ENCODE results near the gene CBARP. TPM values are rescaled to one million over a fixed set of nuclear protein-coding genes. Genes with fewer than 3 reads are reported as not detected.

The CBARP gene
- total and polyA plus RNA-seq, 2 of the 13 experiments (the other 11 are each of a cell fraction or from before 2014, with no cell fraction given): 1.2 to 1.4 TPM

- TF ChIP-seq ZNF274 (CRISPR knock-in tag; IDR thresholded peaks at IDR 0.05): no peak
Measured at GRCh38 chr19:1199531-1199930, 38.3 kb downstream of the CBARP start (continued).

GRCh38 chr19:1189419-1189818 lies 48.4 kb downstream of the CBARP start:
- Histone ChIP-seq H3K4me3 (replicated peaks in 1 of 3; ENCODE audit: insufficient read depth in 1 of 3, low read depth in 2 of 3, low read length in 3 of 3) (0 out of 6 replicates have a peak overlapping the region, but pooled peaks of 1 of the 3 experiments have one; percentile 4), H2AFZ (ENCODE audit: low read length) (no peak overlapping the region), H3K27me3 (ENCODE audit: control insufficient read depth in 1 of 2, insufficient read depth in 2 of 2, low read length in 2 of 2) (no peaks in the 10 kb centered on the region), H4K20me1 (ENCODE audit: insufficient read depth, low read length) (no peaks in the 10 kb centered on the region), H3K9me3 (ENCODE audit: low read length) (no peaks in the 10 kb centered on the region), H3K27ac (ENCODE audit: extremely low read length, insufficient read depth, low read length) (no peak overlapping the region), H3K9ac (ENCODE audit: insufficient read depth, low read depth, low read length) (no peak overlapping the region), H3K79me2 (ENCODE audit: insufficient read depth, low read length) (no peaks in the 10 kb centered on the region), H3K4me2 (ENCODE audit: low read depth, low read length) (peak overlapping the region; percentile 49), H3K4me1 (ENCODE audit: insufficient read depth, low read length) (peaks cover 40% of the 10 kb centered on the region), H3K36me3 (replicated peaks in 1 of 2; ENCODE audit: control insufficient read depth in 1 of 2, insufficient read depth in 2 of 2, low read length in 2 of 2) (no peaks in the 10 kb centered on the region)
- ATAC-seq: peak; percentile 28
- in situ Hi-C loops (cut with HindIII; ENCODE audit: extremely low pct_ligation_motif_present, low pct_unique_long_range_greater_than_20kb): no loop called here
- POLR2A ChIA-PET: no interaction called here
- TF ChIP-seq, protein P1, sequence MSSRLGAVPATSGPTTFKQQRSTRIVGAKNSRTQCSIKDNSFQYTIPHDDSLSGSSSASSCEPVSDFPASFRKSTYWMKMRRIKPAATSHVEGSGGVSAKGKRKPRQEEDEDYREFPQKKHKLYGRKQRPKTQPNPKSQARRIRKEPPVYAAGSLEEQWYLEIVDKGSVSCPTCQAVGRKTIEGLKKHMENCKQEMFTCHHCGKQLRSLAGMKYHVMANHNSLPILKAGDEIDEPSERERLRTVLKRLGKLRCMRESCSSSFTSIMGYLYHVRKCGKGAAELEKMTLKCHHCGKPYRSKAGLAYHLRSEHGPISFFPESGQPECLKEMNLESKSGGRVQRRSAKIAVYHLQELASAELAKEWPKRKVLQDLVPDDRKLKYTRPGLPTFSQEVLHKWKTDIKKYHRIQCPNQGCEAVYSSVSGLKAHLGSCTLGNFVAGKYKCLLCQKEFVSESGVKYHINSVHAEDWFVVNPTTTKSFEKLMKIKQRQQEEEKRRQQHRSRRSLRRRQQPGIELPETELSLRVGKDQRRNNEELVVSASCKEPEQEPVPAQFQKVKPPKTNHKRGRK (CRISPR knock-in tag; IDR thresholded peaks at IDR 0.05): no peak
- TF ChIP-seq YY1 (IDR thresholded peaks at IDR 0.05; ENCODE audit: insufficient read depth, insufficient replicate concordance, low read depth, low read length) (peak; percentile 54), FUBP1 (CRISPR knock-in tag; IDR thresholded peaks at IDR 0.05; ENCODE audit: borderline replicate concordance) (no peak), ZNF441 (CRISPR knock-in tag; IDR thresholded peaks at IDR 0.05; ENCODE audit: borderline replicate concordance) (no peak), FOSL2 (CRISPR knock-in tag; IDR thresholded peaks at IDR 0.05) (0 out of 2 replicates have a peak, but pooled peaks have one; percentile 12), ZNF687 (CRISPR knock-in tag; IDR thresholded peaks at IDR 0.05) (peak; percentile 29; the same call in 1 of the 2 replicates)
- intact Hi-C loops (cut with micrococcal nuclease; ENCODE audit: unreplicated experiment): no loop called here
- BruUV-seq (replicated peaks): no TSS peak
- CTCF ChIA-PET (ENCODE audit: low intra/inter-chr PET ratio, low total read pairs): no interaction called here
- WGBS (ENCODE audit: low lambda C conversion rate): 20% methylated on average over 5 of the region's 9 CpGs
- no peak for DNase-seq (ENCODE audit: low spot score)
- no peak for FAIRE-seq
